ENCODE measurements around the gene ASB18.

DNA sequence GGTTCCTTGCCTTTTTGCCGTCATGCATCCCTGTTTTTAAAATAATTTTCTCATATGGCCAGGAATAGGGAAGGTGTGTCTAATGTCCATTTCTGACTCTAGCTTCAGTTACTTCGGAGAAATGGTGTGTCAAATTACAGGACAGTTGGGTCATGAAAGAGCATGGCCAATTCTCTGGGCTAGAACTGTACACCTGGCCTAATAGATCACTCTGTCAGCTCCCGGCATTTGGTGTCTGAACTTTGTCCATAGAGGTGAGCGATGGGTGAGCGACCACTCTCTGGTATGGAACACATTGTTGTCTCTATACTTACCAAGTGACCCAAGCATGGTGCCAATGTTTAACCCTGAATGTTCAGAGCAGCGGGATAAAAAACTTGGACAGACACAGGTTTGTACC lies 38.3 kb upstream of the ASB18 start:
- no peak for TF ChIP-seq FOXM1 (CRISPR knock-in tag; IDR thresholded peaks at IDR 0.05)
- no peak for TF ChIP-seq REST (IDR thresholded peaks at IDR 0.05; ENCODE audit: borderline replicate concordance in 1 of 2, low read depth in 1 of 2, low read length in 2 of 2)
- no peak for TF ChIP-seq POLR2A (IDR thresholded peaks at IDR 0.05; ENCODE audit: insufficient read depth in 1 of 2, low read depth in 2 of 2, low read length in 2 of 2)
- TF ChIP-seq POLR2AphosphoS5 (IDR thresholded peaks at IDR 0.05; ENCODE audit: low read depth, low read length): no peak
- no peak for TF ChIP-seq ARNTL (CRISPR knock-in tag; IDR thresholded peaks at IDR 0.05)
- TF ChIP-seq ZNF18 (CRISPR knock-in tag; IDR thresholded peaks at IDR 0.05; ENCODE audit: insufficient replicate concordance): no peak
